H1 (cell line): ENCODE measurements around the gene ARHGAP22. TPM values are rescaled to one million over a fixed set of nuclear protein-coding genes. Genes with fewer than 3 reads are reported as not detected.

Experiments
- CHD7 ChIP-seq: fragments of 300-600 bp; sonication (generic); IDR thresholded peaks from 2 replicates; pipeline ENCODE4 v1.7.1; 2012; ENCODE audit warnings: low read length, moderate library complexity, mild to moderate bottlenecking, inconsistent platforms; ENCODE audit not compliant: insufficient replicate concordance
- SP1 ChIP-seq: IDR thresholded peaks from 2 replicates; pipeline ENCODE4 v1.6.1; 2011; ENCODE audit warnings: low read depth, low read length
- TAF1 ChIP-seq: IDR thresholded peaks from 2 replicates; pipeline ENCODE4 v1.6.1; 2011; ENCODE audit warnings: mild to moderate bottlenecking, low read depth, low read length
- YY1 ChIP-seq: IDR thresholded peaks from 2 replicates; pipeline ENCODE4 v1.6.1; 2011; ENCODE audit warnings: low read depth, mild to moderate bottlenecking, low read length
- polyA plus RNA-seq, 7 experiments: library from polyadenylated mRNA; depleted of rRNA in 3 of 7; stranded (reverse) in 5 of 7; unstranded in 2 of 7; fragments of >200 nt in 5 of 7; fragments of 200-250 nt in 2 of 7; gene quantifications; 1 replicate in 5 of 7; 2 replicates in 1 of 7; 4 replicates in 1 of 7; pipeline versions ENCODE4 v1.2.1 to v1.2.3, GENCODE V29; 2011 to 2013; ENCODE audit warnings: missing spikeins in 2 of 7, mixed read lengths in 2 of 7
- total RNA-seq: library from RNA; stranded (reverse); fragmentation: NEBNext Ultra II Directional; extraction: Animal tissue kit (Norgen Biotek cat#: 25700); gene quantifications from 2 replicates; pipeline ENCODE4 v1.2.1, GENCODE V29; 2021
- TF ChIP-seq, protein P1 (sequence below): IDR thresholded peaks from 2 replicates; pipeline ENCODE4 v1.6.1; 2011; ENCODE audit warnings: low read length, improper control_type of control experiment

ARHGAP22 gene
- total and polyA plus RNA-seq, 2 of the 8 experiments (the other 6 are each of a cell fraction or from before 2014, with no cell fraction given) = 3.6 to 11.2 TPM

DNA sequence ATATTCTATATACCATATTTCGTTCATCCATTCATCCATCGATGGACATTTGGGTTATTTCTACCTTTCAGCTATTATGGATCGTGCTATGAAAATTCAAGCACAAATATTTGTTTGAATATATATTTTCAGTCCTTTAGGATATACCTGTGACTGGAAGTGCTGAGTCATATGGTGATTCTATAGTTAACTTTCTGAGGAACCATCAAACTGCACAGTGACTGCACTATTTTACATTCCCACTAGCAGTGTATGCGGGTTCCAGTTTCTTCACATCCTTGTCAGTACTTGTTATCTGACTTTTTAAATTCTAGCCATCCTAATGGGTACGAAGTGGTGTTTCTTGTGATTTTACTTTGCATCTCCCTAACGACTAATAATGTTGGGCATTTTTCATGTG lies 194.4 kb downstream of the ARHGAP22 start (continued):
- TF ChIP-seq CHD7 (no peak), YY1 (no peak), TAF1 (no peak), SP1 (no peak)
- TF ChIP-seq, protein P1, sequence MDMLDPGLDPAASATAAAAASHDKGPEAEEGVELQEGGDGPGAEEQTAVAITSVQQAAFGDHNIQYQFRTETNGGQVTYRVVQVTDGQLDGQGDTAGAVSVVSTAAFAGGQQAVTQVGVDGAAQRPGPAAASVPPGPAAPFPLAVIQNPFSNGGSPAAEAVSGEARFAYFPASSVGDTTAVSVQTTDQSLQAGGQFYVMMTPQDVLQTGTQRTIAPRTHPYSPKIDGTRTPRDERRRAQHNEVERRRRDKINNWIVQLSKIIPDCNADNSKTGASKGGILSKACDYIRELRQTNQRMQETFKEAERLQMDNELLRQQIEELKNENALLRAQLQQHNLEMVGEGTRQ = no peak
